Measurements from ENCODE around the gene XXYLT1.

XXYLT1 gene

GRCh38 chr3:195035345-195036202 is 235.4 kb downstream of the XXYLT1 start:
- no peak for DNase-seq (ENCODE audit: low read depth in 2 of 2, low spot score in 1 of 2)

- DNase-seq (ENCODE audit: low read depth in 2 of 2, low spot score in 1 of 2): no peak
Observed at GRCh38 chr3:195034541-195034940, 236.4 kb downstream of the XXYLT1 start.

DNA sequence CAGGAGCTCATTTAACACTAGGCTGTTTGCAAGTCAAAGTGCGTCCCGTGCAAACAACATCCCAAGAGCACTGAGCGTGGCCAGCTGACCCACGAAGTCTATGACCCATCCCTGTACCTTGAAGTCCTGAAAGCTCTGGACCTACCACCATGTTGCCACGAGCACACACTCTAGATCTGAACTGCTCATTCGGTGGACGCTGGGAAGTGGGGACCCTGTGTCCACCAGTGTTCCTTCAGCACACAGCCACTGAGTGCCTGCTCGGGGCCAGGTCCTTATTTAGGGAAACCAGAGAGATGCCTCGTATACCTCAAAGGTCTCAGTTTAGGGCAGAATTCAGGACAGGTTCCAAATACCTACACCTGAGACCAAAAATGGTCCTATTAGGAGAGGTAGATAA is 236.9 kb downstream of the XXYLT1 start:
- no peak for DNase-seq (ENCODE audit: low read depth in 2 of 2, low spot score in 1 of 2)

DNA sequence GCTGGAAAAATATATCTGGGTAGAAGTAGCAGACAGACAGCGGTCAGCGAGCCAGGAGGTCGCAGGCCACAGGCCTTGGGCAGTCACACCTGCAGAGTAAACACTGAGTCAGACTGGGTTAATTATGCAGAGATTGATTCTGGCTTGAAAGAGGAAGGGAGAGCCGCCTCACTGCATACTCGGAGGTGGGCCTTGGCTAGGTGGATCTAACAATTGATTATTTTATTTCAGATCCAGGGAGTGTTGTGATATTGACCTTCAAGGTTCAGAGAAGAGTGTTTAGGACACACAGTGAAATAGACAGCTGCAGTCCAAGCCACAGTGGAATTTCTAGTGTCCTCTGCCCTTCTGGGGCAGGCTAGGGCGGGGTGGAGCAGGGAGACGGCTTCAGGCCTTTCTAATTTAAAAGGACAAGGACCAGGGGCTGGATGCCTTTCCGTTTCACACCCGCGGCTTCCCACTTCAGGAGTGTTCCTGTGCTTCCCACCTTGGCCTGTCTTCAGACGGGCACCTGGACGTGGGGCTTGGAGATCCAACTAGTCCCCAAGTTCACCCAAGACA is 237.3 kb downstream of the XXYLT1 start:
- no peak for DNase-seq (ENCODE audit: low read depth in 2 of 2, low spot score in 1 of 2)

DNA sequence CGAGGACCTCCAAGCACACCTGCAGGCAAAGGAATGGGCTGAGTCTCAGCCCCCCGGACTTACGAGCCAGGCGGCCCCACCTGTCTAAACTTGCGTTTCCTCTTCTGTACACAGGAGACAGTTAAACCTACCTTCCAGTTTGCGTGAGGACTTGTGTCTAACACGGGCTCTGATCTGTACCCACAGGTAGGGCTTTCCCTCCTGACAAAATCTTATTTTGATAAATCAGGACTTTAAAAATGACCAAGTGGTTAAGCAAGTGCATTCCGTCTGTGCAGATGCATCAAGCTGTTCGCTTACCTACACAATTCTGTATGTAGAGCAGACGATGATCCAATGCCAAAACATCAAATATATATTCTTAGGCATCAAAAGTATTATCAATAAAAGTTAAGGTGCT is 238.0 kb downstream of the XXYLT1 start:
- DNase-seq (ENCODE audit: low read depth in 2 of 2, low spot score in 1 of 2): no peak

GRCh38 chr3:195032106-195032759 is 238.7 kb downstream of the XXYLT1 start:
- DNase-seq (ENCODE audit: low read depth in 2 of 2, low spot score in 1 of 2): no peak

DNA sequence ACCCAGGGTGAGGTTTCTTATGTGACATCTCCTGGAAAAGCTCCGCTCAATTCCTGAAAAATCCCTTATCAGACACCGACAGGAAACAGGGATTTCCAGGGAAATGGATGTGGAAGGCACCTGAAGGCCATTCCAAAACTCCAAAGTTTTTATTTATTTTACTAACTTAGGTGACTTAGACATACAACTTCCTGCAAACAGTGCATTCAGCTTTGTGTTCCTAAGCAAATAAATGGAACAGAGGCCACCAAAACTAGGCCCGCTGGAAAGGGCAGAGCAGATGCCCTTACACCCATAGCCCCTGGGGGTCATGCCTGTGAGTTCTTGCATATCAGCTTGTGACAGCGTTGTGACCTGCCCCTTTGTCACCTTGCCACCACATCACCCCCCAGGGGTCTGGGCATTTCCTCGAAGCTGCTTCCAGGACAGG is 239.4 kb downstream of the XXYLT1 start:
- DNase-seq (ENCODE audit: low read depth in 2 of 2, low spot score in 1 of 2): no peak

DNA sequence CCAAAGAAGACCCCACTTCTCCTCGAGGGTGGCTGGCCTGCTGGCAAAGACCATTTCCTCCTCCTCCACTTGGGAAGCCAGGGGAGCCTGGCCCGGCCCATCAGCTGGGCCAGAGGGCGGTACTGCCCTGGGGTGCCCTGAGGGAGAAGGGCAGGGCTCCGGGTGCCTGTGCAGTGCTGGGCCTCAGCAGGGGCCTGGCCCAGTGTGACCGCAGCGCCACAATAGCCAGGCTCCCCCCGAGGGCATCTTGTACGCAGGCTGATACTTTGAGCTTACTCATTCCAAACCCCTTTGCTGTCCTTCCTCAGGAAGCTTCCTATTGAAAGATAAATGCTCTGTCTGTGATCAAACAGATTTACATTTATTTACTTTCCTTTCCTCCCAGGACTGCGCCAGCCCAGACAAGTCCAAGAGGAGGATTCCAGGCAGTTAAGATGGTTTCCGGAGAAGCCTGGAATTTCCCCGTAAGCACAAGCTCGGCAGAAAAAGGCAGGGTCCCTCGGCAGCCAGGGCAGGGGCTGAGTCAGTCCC is 240.1 kb downstream of the XXYLT1 start:
- DNase-seq (ENCODE audit: low read depth in 2 of 2, low spot score in 1 of 2): no peak

DNA sequence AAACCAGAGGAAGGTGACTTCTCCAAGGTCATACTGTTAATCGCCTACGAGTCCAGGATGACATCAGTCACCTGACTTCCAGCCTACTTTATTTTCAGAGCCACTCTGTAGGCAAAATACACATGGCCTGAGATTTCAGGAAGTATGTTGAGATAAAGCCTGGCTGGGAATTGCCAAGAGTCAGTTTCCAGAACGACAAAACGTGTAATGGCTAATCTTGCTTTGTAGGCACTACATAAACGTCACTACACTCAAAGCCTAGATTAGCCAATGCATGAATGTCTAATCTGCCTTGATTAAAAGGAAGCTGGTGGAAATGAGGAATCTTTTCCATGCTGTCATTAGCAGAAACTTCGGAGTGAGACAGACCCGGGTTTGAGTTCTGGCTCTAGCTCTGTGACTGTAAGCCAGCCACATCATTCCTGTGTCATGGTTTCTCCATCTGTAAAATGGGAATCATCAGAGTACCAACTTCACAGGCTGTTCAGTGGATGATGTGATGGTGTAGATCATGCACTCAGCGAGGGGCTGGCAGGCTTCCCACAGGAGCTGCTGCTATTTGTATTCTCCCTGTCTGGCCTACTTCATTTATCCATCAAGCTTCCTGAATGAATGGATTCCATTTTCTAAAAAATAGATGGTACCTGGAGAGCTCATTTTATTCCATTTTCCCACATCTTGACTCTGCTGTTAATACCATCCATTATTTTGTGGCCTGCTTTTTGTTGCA is 241.9 kb downstream of the XXYLT1 start:
- DNase-seq (ENCODE audit: low read depth in 2 of 2, low spot score in 1 of 2): no peak

DNA sequence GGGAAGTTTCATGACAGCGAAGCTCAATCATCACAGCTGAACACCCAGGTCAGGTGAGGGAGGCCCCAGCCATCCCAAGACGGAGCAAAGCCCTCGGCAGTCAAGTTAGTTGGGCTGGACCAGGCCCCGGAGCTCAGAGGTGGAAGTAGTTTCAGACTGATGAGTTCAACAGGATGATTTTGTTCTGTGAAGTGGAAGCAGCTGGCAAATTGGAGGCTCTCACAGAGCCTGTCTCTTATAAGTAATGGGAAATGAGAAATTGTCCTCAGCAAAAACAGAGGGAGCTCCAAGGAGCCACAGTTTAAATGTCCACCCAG is 245.1 kb downstream of the XXYLT1 start:
- DNase-seq (ENCODE audit: low read depth in 2 of 2, low spot score in 1 of 2): no peak

DNA sequence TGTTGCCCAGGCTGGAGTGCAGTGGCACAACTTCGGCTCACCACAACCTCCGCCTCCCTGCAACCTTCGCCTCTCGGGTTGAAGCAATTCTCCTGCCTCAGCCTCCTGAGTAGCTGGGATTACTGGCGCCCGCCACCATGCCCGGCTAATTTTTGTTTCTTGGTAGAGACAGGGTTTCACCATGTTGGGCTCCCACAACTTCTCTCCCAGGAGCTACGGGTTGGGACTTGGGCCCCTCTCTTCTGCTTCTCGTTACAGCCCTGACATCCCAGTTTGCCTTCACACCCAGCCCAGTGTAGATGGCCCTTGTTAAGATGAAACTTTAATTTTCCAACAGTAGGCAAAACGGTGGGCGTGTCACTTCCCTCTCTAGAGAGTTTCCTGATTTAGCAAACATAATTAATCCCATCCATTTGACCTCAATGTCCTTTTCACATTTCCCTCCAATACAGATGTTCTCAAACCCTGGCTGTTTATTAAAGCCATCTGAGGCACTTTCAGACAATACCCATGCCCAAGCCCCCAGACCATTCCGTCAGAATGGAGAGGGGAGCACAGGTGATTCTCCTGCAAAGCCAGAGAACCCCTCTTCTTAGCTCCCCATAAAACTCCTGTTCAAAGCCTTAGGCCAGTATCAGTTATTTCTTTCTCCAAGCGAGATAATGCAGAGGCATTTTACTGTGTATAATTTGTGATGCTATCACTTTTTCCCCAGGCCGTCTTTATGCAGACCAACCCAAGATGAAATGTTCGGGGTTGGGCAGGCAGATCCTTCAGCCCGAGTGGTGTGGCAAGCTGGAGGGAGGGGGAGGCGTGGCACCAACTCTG is 245.7 kb downstream of the XXYLT1 start:
- DNase-seq (ENCODE audit: low read depth in 2 of 2, low spot score in 1 of 2): no peak

DNA sequence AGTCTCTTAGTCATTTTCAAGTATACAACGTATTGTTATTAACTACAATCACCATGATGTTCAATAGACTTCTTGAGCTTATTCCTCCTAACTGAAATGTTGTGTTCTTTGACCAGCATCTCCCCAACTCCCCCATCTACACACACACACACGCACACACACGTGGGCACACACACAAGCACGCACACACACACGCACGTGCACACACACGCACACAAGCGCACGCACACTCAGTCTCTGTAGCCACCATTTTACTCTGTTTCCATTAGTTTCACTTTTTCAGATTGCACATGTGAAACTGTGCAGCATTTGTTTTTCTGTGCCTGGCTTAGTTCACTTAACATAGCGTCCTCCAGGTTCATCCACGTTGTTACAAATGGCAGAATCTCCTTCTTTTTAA is 247.0 kb downstream of the XXYLT1 start:
- no peak for DNase-seq (ENCODE audit: low read depth in 2 of 2, low spot score in 1 of 2)

GRCh38 chr3:195023576-195023975 is 247.4 kb downstream of the XXYLT1 start:
- DNase-seq (ENCODE audit: low read depth in 2 of 2, low spot score in 1 of 2): no peak

DNA sequence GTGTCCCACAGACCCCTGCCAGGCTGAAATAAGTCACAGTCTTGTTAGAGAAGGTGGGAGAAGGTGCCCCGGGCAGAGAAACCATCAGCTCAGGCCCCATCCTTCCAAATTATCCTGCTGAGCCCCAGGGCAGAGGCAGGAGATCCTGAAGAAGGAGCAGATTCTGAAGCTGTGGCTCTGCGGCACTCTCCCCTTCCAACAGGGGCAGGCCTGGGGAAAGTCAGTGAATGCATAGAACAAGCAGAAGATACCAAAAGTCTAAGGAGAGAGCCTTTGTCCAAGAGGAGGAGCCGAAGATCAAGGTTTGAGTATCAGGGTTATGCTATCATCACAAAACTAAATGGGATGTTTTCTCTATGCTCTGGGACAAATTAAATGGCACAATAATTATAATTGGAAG is 249.3 kb downstream of the XXYLT1 start:
- DNase-seq (ENCODE audit: low read depth in 2 of 2, low spot score in 1 of 2): no peak

DNA sequence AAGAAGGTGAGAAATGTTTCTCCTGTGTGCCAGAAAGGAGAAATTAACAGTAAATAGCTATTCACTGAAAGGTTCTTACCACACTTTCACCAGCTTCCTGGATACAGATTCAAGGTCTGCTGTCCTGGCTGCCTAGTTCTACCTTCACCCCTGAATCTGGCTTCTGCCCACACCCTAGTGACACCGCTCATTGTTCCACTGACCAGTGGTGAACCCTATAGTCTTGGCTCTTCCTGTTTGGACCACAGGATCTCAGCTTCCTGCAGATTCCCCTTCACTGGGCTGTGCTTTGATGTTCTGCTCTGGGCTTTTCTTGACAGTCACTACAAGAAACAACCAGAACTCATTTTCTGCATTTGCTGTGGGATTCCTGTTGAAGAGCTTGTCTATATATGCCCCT is 250.0 kb downstream of the XXYLT1 start:
- no peak for DNase-seq (ENCODE audit: low read depth in 2 of 2, low spot score in 1 of 2)

- no peak for DNase-seq (ENCODE audit: low read depth in 2 of 2, low spot score in 1 of 2)
Observed at GRCh38 chr3:195020185-195020584, 250.8 kb downstream of the XXYLT1 start.

- no peak for DNase-seq (ENCODE audit: low read depth in 2 of 2, low spot score in 1 of 2)
Observed at GRCh38 chr3:195019335-195019734, 251.6 kb downstream of the XXYLT1 start.

Data from stimulated activated CD8-positive, alpha-beta memory T cell treated with anti-CD3 and anti-CD28 coated beads, Interleukin-4, amount 100 ng/mL, for 1 hour (primary cell).